ENCODE data around the gene GAPDHS.

- TF ChIP-seq EZH2phosphoT487 (IDR thresholded peaks at IDR 0.05; ENCODE audit: insufficient read depth, low read depth) (no peak), EZH2 (IDR thresholded peaks at IDR 0.05; ENCODE audit: insufficient read depth, poor library complexity, severe bottlenecking) (no peak)
These were observed 47.0 kb upstream of the GAPDHS start for GRCh38 chr19:35486268-35486708.

Measured in GM23248 (cell line).